Esophagus (tissue), 2 donors: ENCODE measurements around the gene SIGLEC1. TPM values are rescaled to one million over a fixed set of nuclear protein-coding genes. Genes with fewer than 3 reads are reported as not detected.

ENCODE experiments used
- H3K27ac ChIP-seq, 2 donors: one replicate each; pipeline ENCODE4 v1.5.1; 2013; ENCODE audit warnings: low read depth in 2 of 2, mild to moderate bottlenecking in 2 of 2, inconsistent platforms in 1 of 2, low read length in 1 of 2, moderate library complexity in 1 of 2
- H3K27me3 ChIP-seq, 2 donors: one replicate each; pipeline ENCODE4 v1.6.1; 2013; ENCODE audit warnings: low read length in 2 of 2, control low read depth in 1 of 2, mild to moderate bottlenecking in 1 of 2; ENCODE audit not compliant: insufficient read depth in 2 of 2, control insufficient read depth in 1 of 2
- H3K36me3 ChIP-seq, 2 donors: one replicate each; pipeline ENCODE4 v1.6.1; 2013; ENCODE audit warnings: low read length in 1 of 2; ENCODE audit not compliant: control insufficient read depth in 2 of 2, insufficient read depth in 2 of 2
- H3K4me1 ChIP-seq, 2 donors: one replicate each; pipeline ENCODE4 v1.6.1; 2013; ENCODE audit warnings: low read length in 1 of 2; ENCODE audit not compliant: control insufficient read depth in 2 of 2, insufficient read depth in 2 of 2
- H3K4me3 ChIP-seq, 2 donors: one replicate each; pipeline ENCODE4 v1.5.1; 2013; ENCODE audit warnings: low read length in 2 of 2, mild to moderate bottlenecking in 2 of 2, low read depth in 1 of 2, moderate library complexity in 1 of 2
- H3K9me3 ChIP-seq, 2 donors: one replicate each; pipeline ENCODE4 v1.6.1; 2013; ENCODE audit warnings: mild to moderate bottlenecking in 2 of 2, low read depth in 1 of 2, low read length in 1 of 2, moderate library complexity in 1 of 2; ENCODE audit not compliant: control insufficient read depth in 2 of 2, insufficient read depth in 1 of 2
- WGBS, 2 donors: extraction: QIAGEN DNeasy Blood & Tissue Kit; methylation state at CpG; one replicate each; pipeline ENCODE4 v1.1.7; 2013; 5-methylcytosine and 5-hydroxymethylcytosine counted together
- polyA plus RNA-seq, 2 donors: library from polyadenylated mRNA; stranded (reverse); fragments of 200-250 nt; gene quantifications; one replicate each; pipeline ENCODE4 v1.2.3, GENCODE V29; 2013
- donor health status: healthy with polysubstance abuse.
- donor health status: Bipolar disorder and iron deficiency.

SIGLEC1 gene
- polyA plus RNA-seq, 2 donors, result 1.1 to 1.4 TPM

DNA sequence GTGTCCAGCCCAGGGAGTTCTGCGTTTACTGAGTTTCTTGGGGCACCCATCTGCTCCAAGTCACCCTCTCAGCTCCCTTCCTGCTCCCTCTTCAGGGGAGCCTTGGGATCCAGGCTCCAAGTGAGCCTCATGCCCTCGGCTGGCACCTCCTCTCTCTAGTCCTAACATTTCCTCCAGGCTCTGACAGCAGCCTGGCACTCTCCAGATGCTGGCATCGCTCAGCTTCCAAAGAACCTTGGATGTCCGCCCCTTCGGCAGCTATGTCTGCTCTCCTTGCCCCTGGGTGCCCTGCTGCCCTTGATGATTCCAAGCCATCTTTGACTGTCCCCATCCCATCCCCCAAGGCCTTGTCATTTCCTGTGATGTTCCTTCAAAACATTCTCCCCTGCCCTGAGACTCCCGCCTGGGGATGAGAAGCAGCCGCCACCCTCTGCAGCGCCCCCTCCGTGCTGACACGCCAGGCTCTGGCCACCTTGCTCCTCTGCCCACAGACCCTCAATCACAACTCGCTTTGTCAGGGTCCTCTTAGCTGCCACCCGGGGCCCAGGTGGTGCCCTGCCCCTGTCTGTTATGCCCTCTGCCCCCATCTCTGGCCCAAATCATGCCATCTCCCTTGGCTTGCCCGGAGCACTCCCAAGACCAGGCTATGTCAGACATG is 42.6 kb downstream of the SIGLEC1 start:
- 72 to 76% methylated on average over 13 of the region's 13 CpGs for WGBS, 2 donors
- Histone ChIP-seq H3K27ac (no peak overlapping the region), H3K9me3 (peaks cover 0 to 2% of the 10 kb centered on the region in 2 donors), H3K27me3 (peaks cover 0 to 4% of the 10 kb centered on the region in 2 donors), H3K4me1 (peaks cover 0 to 5% of the 10 kb centered on the region in 2 donors), H3K4me3 (no peak overlapping the region), H3K36me3 (no peaks in the 10 kb centered on the region)

DNA sequence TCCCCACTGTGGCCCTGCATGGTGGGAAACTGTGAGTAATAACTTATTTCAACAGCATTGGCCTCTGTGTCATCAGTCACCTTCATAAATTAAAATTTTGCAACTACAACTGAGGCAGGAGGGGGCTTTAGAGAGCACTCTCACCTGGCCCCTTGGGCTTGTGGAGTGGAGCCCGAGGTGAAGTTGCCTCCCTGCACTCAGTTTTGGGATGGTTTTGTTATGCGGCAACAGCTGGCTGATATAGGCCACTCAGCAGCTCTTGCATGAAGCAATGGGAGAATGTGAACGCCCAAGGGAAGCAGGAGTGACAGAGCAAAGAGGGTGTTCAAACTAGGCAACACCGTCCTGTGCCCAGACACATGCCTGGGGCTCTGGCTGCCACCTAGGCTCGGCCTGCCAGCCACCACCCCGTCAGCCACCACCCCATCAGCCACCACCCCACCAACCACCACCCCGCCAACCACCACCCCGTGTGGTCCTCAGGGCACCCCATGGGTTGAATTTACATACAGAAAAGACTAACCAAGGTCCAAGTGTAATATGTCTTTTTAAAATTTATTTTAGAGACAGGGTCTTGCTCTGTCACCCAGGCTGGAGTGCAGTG is 44.9 kb downstream of the SIGLEC1 start:
- H3K4me1 ChIP-seq, result peaks cover 0 to 2% of the 10 kb centered on the region in 2 donors
- H3K27me3 ChIP-seq, result peaks cover 0 to under 1% of the 10 kb centered on the region in 2 donors
- H3K4me3 ChIP-seq, result no peak overlapping the region
- 85 to 92% methylated on average over 8 of the region's 8 CpGs for WGBS, 2 donors
- no peak overlapping the region for H3K27ac ChIP-seq
- H3K9me3 ChIP-seq, result no peaks in the 10 kb centered on the region
- H3K36me3 ChIP-seq, result no peaks in the 10 kb centered on the region

DNA sequence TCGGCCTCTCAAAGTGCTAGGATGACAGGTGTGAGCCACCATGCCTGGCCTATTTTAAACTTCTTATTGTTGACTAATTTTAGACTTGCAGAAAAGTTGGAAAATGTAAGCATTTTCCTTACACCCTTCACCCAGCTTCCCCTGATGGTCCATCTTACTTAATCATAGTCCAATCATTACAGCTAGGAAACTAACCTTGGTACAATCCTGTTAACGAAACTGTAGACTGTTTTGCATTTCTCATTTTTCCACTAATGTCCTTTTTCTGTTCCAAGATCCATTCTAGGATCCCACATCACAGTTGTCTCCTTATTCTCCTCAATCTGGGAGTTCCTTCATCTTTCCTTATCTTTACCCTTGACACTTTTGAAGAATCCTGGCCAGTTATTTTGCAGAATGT is 48.5 kb downstream of the SIGLEC1 start:
- 81 to 84% methylated on average over 2 of the region's 2 CpGs for WGBS, 2 donors
- H3K9me3 ChIP-seq, result no peaks in the 10 kb centered on the region
- no peak overlapping the region for H3K27ac ChIP-seq
- H3K36me3 ChIP-seq, result no peaks in the 10 kb centered on the region
- H3K4me3 ChIP-seq, result no peak overlapping the region
- H3K4me1 ChIP-seq, result peaks cover 4% of the 10 kb centered on the region in 2 donors
- peaks cover 7 to 10% of the 10 kb centered on the region in 2 donors for H3K27me3 ChIP-seq

DNA sequence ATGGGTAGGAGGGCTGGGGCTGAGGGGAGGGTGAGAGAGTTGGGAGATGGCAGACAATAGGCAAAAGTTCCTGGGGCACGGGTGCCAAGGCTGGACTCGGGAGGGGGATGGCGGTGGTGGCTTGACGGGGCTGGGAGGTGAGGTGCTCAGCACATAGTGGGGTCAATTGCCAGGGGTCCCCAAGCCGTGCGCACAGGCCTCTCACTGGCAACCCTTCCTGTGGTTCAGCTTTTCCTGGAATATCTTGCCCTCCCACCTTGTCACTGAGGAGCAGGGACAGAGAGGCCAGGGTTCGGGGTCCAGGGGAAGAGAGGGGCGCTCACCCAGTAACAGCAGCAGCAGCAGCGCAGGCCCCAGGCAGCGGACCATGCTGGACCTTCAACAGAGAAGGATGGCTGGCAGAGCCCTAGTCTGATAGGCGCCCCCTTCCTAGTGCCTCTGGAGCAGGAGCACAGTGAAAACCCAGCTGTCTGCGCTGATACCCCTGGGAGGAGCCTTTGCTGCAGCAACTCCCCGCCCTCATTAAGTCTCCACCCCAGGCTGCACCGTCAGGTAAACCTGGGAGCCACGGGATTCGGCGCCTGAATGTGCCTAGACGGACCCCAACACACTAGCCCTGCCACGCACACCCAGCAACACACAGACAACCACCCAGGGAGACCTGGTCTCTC is 49.2 kb downstream of the SIGLEC1 start, which contains the start of gene GFRA4:
GFRA4 (minus strand) TSS at position 369 of the 671 bp plus-strand sequence; CDS start at position 369, 0 bp downstream.
- Histone ChIP-seq H3K4me1 (peaks cover 4 to 7% of the 10 kb centered on the region in 2 donors), H3K4me3 (no peak within 1 kb of the TSS), H3K9me3 (no peaks in the 10 kb centered on the region), H3K27me3 (peaks cover 7 to 10% of the 10 kb centered on the region in 2 donors), H3K27ac (no peak within 1 kb of the TSS), H3K36me3 (no peaks in the 10 kb centered on the region)
- WGBS, 2 donors, result 63 to 67% methylated on average over 19 of the region's 19 CpGs

Other genes with a start within 250 kb of the SIGLEC1 start
- gene ATRN, start 241.6 kb downstream of the SIGLEC1 start, polyA plus RNA-seq, result 1 to 10 TPM; 2.4 to 5.1 TPM
- not detected for gene GFRA4, start 49.2 kb downstream of the SIGLEC1 start, polyA plus RNA-seq
- 10 to 100 TPM; 27.3 to 83.1 TPM for gene ADAM33, start 30.6 kb downstream of the SIGLEC1 start, polyA plus RNA-seq
- gene HSPA12B, start 20.1 kb upstream of the SIGLEC1 start, polyA plus RNA-seq, result 1 to 10 TPM; 2.0 to 2.3 TPM
- 10 to 100 TPM; 18.0 to 33.2 TPM for gene ADISSP, start 55.2 kb upstream of the SIGLEC1 start, polyA plus RNA-seq
- gene SPEF1, start 68.8 kb upstream of the SIGLEC1 start, polyA plus RNA-seq, result under 1 TPM; 0.07 to 0.08 TPM
- gene CENPB, start 74.1 kb upstream of the SIGLEC1 start, polyA plus RNA-seq, result 10 to 100 TPM; 33.3 to 43.4 TPM
- gene CDC25B, start 83.7 kb upstream of the SIGLEC1 start, polyA plus RNA-seq, result 10 to 100 TPM; 15.6 to 21.8 TPM
- 1 to 10 TPM; 4.6 to 7.9 TPM for gene AP5S1, start 107.9 kb upstream of the SIGLEC1 start, polyA plus RNA-seq
- gene MAVS, start 134.2 kb upstream of the SIGLEC1 start, polyA plus RNA-seq, result 10 to 100 TPM in 1 of 2 donors, 1 to 10 TPM in 1; 9.2 to 20.5 TPM
- gene PANK2, start 176.8 kb upstream of the SIGLEC1 start, polyA plus RNA-seq, result 10 to 100 TPM; 31.0 to 31.9 TPM